ENCODE measurements around the gene PTAFR. TPM values are rescaled to one million over a fixed set of nuclear protein-coding genes. Genes with fewer than 3 reads are reported as not detected.

The PTAFR gene
- total RNA-seq, 1 experiment from 2014 or later, result 2.6 TPM

DNA sequence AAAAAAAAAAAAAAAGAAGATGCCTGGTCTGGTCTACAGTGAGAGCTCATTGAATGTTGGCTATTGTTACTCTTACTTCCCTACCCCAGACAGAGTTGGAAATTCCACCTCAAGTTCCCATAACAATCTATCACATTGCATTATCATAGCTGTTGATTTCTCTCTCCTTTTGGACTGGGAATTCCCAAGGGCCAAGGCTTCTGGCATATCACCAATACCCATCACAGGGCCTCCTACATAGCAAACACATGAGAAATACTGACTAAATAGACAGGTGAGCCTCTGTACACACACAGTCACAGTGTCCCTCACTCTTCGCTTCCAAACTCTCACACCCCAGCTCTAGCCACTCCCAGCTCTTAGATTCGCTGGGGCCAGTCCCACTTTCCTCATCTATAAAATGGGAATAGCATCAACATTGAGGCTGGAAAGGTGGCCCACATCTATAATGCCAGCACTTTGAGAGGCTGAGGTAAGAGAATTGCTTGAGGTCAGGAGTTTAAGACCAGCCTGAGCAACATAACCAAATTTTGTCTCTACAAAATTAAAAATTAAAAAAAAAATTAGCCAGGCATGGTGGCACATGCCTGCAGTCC, 6.4 kb downstream of the PTAFR start (continued):
- TF ChIP-seq NFE2L1 (CRISPR knock-in tag; IDR thresholded peaks at IDR 0.05) (no peak), CREM (CRISPR knock-in tag; IDR thresholded peaks at IDR 0.05) (no peak), GABPB1 (CRISPR knock-in tag; IDR thresholded peaks at IDR 0.05) (no peak)
- TF ChIP-seq, protein P1, sequence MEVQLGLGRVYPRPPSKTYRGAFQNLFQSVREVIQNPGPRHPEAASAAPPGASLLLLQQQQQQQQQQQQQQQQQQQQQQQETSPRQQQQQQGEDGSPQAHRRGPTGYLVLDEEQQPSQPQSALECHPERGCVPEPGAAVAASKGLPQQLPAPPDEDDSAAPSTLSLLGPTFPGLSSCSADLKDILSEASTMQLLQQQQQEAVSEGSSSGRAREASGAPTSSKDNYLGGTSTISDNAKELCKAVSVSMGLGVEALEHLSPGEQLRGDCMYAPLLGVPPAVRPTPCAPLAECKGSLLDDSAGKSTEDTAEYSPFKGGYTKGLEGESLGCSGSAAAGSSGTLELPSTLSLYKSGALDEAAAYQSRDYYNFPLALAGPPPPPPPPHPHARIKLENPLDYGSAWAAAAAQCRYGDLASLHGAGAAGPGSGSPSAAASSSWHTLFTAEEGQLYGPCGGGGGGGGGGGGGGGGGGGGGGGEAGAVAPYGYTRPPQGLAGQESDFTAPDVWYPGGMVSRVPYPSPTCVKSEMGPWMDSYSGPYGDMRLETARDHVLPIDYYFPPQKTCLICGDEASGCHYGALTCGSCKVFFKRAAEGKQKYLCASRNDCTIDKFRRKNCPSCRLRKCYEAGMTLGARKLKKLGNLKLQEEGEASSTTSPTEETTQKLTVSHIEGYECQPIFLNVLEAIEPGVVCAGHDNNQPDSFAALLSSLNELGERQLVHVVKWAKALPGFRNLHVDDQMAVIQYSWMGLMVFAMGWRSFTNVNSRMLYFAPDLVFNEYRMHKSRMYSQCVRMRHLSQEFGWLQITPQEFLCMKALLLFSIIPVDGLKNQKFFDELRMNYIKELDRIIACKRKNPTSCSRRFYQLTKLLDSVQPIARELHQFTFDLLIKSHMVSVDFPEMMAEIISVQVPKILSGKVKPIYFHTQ (CRISPR knock-in tag; IDR thresholded peaks at IDR 0.05), result no peak
- TF ChIP-seq, protein P2, sequence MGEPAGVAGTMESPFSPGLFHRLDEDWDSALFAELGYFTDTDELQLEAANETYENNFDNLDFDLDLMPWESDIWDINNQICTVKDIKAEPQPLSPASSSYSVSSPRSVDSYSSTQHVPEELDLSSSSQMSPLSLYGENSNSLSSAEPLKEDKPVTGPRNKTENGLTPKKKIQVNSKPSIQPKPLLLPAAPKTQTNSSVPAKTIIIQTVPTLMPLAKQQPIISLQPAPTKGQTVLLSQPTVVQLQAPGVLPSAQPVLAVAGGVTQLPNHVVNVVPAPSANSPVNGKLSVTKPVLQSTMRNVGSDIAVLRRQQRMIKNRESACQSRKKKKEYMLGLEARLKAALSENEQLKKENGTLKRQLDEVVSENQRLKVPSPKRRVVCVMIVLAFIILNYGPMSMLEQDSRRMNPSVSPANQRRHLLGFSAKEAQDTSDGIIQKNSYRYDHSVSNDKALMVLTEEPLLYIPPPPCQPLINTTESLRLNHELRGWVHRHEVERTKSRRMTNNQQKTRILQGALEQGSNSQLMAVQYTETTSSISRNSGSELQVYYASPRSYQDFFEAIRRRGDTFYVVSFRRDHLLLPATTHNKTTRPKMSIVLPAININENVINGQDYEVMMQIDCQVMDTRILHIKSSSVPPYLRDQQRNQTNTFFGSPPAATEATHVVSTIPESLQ (CRISPR knock-in tag; IDR thresholded peaks at IDR 0.05), result no peak

DNA sequence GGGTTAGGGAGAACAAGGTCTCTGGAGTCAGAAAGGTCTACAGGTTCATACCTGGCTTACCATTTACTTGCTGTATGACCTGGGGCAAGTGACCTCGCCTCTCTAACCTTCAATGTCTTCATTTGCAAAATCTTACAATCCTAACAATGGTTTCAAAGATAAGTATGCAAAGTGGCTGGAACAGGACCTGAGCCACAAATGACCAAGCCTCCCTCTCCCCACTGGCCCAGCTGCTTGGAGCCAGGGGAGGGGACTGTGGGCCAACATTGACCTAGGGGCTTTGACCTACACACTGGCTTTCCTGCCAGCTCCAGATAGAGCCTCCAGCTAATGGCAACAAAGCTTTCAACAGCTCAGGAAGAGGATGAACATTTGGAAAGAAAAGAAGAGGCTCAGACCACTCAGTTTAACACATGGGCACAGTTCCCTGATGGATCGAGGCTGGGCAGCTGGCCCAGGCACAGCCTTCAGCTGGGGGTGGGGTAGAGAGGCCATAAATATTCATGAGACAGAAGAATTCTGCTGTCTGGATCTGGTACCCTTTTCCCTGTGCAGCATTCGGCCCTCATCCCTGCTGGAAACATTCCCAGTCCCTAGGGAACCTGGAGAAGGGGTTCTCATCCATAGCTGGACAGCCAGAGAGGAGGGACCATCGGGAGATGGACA, 12.9 kb downstream of the PTAFR start:
- DNase-seq (ENCODE audit: low spot score), result no peak
- H3K27ac Mint-ChIP-seq, result no peak overlapping the region
- no peaks in the 10 kb centered on the region for H3K36me3 Mint-ChIP-seq
- no peak for ATAC-seq
- no peaks in the 10 kb centered on the region for H3K27me3 Mint-ChIP-seq (ENCODE audit: low read depth)
- peaks cover 8% of the 10 kb centered on the region for H3K4me1 Mint-ChIP-seq
- H3K9me3 Mint-ChIP-seq, result peaks cover 4% of the 10 kb centered on the region; the same call in 1 of the 2 replicates
- ChIA-PET POLR2A (interaction anchor here (0.6 kb wide), 1 partner anchor 277 kb away, joined by 6 read pairs; no protein-coding TSS in a partner anchor), CTCF (interaction anchor here (1.8 kb wide), 2 partner anchors 12 to 73 kb away, joined by 4 to 14 read pairs; no protein-coding TSS in a partner anchor)
- no peak for TF ChIP-seq ZNF396 (CRISPR knock-in tag; IDR thresholded peaks at IDR 0.05; ENCODE audit: borderline replicate concordance)
- TF ChIP-seq, protein P3, sequence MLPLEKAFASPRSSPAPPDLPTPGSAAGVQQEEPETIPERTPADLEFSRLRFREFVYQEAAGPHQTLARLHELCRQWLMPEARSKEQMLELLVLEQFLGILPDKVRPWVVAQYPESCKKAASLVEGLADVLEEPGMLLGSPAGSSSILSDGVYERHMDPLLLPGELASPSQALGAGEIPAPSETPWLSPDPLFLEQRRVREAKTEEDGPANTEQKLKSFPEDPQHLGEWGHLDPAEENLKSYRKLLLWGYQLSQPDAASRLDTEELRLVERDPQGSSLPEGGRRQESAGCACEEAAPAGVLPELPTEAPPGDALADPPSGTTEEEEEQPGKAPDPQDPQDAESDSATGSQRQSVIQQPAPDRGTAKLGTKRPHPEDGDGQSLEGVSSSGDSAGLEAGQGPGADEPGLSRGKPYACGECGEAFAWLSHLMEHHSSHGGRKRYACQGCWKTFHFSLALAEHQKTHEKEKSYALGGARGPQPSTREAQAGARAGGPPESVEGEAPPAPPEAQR (CRISPR knock-in tag; IDR thresholded peaks at IDR 0.05), result no peak
- no peak for TF ChIP-seq MYBL2 (CRISPR knock-in tag; IDR thresholded peaks at IDR 0.05)
- TF ChIP-seq, protein P4, sequence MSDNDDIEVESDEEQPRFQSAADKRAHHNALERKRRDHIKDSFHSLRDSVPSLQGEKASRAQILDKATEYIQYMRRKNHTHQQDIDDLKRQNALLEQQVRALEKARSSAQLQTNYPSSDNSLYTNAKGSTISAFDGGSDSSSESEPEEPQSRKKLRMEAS (CRISPR knock-in tag; IDR thresholded peaks at IDR 0.05), result no peak
- TF ChIP-seq GABPB1 (CRISPR knock-in tag; IDR thresholded peaks at IDR 0.05), result no peak
- TF ChIP-seq, protein P5, sequence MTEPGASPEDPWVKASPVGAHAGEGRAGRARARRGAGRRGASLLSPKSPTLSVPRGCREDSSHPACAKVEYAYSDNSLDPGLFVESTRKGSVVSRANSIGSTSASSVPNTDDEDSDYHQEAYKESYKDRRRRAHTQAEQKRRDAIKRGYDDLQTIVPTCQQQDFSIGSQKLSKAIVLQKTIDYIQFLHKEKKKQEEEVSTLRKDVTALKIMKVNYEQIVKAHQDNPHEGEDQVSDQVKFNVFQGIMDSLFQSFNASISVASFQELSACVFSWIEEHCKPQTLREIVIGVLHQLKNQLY (CRISPR knock-in tag; IDR thresholded peaks at IDR 0.05), result no peak
- H3K4me3 Mint-ChIP-seq, result no peak overlapping the region

DNA sequence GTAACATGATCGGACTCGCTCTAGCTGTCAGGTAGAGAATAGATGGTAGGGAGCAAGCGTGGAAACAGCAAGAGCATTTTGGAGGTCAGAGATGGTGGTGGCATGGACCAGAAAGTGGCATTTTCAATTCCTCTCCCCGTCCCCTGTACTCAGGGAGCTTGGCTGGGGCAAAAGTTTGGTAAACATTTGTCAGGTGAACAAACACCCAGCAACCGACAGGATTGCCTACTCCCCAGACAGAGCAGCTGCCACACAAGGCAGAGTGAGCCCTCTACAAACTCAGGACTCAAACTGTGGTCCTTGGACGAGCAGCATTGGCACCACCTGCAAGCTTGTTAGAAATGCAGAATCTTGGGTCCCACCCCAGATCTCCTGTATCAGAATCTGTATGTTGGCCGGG, 14.3 kb downstream of the PTAFR start:
- H3K27me3 Mint-ChIP-seq (ENCODE audit: low read depth), result no peaks in the 10 kb centered on the region
- H3K4me3 Mint-ChIP-seq, result no peak overlapping the region
- DNase-seq (ENCODE audit: low spot score), result no peak
- no peak for ATAC-seq
- peaks cover 8% of the 10 kb centered on the region for H3K4me1 Mint-ChIP-seq
- H3K9me3 Mint-ChIP-seq, result peaks cover 4% of the 10 kb centered on the region; the same call in 1 of the 2 replicates
- CTCF ChIA-PET, result no interaction called here
- no peak overlapping the region for H3K27ac Mint-ChIP-seq
- TF ChIP-seq, protein P6, sequence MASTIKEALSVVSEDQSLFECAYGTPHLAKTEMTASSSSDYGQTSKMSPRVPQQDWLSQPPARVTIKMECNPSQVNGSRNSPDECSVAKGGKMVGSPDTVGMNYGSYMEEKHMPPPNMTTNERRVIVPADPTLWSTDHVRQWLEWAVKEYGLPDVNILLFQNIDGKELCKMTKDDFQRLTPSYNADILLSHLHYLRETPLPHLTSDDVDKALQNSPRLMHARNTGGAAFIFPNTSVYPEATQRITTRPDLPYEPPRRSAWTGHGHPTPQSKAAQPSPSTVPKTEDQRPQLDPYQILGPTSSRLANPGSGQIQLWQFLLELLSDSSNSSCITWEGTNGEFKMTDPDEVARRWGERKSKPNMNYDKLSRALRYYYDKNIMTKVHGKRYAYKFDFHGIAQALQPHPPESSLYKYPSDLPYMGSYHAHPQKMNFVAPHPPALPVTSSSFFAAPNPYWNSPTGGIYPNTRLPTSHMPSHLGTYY (CRISPR knock-in tag; IDR thresholded peaks at IDR 0.05), result no peak
- no peak for TF ChIP-seq NR1H2 (CRISPR knock-in tag; IDR thresholded peaks at IDR 0.05)
- TF ChIP-seq, protein P7, sequence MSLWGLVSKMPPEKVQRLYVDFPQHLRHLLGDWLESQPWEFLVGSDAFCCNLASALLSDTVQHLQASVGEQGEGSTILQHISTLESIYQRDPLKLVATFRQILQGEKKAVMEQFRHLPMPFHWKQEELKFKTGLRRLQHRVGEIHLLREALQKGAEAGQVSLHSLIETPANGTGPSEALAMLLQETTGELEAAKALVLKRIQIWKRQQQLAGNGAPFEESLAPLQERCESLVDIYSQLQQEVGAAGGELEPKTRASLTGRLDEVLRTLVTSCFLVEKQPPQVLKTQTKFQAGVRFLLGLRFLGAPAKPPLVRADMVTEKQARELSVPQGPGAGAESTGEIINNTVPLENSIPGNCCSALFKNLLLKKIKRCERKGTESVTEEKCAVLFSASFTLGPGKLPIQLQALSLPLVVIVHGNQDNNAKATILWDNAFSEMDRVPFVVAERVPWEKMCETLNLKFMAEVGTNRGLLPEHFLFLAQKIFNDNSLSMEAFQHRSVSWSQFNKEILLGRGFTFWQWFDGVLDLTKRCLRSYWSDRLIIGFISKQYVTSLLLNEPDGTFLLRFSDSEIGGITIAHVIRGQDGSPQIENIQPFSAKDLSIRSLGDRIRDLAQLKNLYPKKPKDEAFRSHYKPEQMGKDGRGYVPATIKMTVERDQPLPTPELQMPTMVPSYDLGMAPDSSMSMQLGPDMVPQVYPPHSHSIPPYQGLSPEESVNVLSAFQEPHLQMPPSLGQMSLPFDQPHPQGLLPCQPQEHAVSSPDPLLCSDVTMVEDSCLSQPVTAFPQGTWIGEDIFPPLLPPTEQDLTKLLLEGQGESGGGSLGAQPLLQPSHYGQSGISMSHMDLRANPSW (CRISPR knock-in tag; conservative IDR thresholded peaks at IDR 0.05; ENCODE audit: low read depth), result no peak
- TF ChIP-seq RELA (CRISPR knock-in tag; IDR thresholded peaks at IDR 0.05; ENCODE audit: borderline replicate concordance), result no peak
- TF ChIP-seq, protein P8, sequence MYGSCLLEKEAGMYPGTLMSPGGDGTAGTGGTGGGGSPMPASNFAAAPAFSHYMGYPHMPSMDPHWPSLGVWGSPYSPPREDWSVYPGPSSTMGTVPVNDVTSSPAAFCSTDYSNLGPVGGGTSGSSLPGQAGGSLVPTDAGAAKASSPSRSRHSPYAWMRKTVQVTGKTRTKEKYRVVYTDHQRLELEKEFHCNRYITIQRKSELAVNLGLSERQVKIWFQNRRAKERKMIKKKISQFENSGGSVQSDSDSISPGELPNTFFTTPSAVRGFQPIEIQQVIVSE (CRISPR knock-in tag; IDR thresholded peaks at IDR 0.05; ENCODE audit: borderline replicate concordance), result no peak
- TF ChIP-seq, protein P9, sequence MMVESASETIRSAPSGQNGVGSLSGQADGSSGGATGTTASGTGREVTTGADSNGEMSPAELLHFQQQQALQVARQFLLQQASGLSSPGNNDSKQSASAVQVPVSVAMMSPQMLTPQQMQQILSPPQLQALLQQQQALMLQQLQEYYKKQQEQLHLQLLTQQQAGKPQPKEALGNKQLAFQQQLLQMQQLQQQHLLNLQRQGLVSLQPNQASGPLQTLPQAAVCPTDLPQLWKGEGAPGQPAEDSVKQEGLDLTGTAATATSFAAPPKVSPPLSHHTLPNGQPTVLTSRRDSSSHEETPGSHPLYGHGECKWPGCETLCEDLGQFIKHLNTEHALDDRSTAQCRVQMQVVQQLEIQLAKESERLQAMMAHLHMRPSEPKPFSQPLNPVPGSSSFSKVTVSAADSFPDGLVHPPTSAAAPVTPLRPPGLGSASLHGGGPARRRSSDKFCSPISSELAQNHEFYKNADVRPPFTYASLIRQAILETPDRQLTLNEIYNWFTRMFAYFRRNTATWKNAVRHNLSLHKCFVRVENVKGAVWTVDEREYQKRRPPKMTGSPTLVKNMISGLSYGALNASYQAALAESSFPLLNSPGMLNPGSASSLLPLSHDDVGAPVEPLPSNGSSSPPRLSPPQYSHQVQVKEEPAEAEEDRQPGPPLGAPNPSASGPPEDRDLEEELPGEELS (CRISPR knock-in tag; IDR thresholded peaks at IDR 0.05), result no peak
- no peaks in the 10 kb centered on the region for H3K36me3 Mint-ChIP-seq
- POLR2A ChIA-PET, result no interaction called here

Data from WTC11 (cell line).